Measurements from ENCODE around the gene VSIG8. TPM values are rescaled to one million over a fixed set of nuclear protein-coding genes. Genes with fewer than 3 reads are reported as not detected.
A peak's percentile ranks its signal among the peaks of the same experiment; 100 is the strongest.

Gene VSIG8
- total RNA-seq, 2 experiments from 2014 or later, result not detected

DNA sequence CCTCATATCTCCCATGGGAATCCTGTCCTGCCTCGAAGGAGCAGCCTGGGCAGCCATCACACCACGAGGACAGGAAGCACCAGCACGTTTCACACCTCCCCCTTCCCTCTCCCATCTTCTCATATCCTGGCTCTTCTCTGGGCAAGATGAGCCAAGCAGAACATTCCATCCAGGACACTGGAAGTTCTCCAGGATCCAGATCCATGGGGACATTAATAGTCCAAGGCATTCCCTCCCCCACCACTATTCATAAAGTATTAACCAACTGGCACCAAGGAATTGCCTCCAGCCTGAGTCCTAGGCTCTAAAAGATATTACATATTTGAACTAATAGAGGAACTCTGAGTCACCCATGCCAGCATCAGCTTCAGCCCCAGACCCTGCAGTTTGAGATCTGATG is 27.1 kb downstream of the VSIG8 start:
- H3K36me3 Mint-ChIP-seq (ENCODE audit: low read depth), result peaks cover 3% of the 10 kb centered on the region
- no peak overlapping the region for H3K27ac Mint-ChIP-seq
- no peaks in the 10 kb centered on the region for H3K9me3 Mint-ChIP-seq
- H3K4me3 Mint-ChIP-seq, result no peak overlapping the region
- DNase-seq, result no peak
- intact Hi-C loops (cut with micrococcal nuclease), result no loop called here
- CTCF ChIA-PET, result interaction anchor here (1.5 kb wide), 1 partner anchor 37 kb away, joined by 3 read pairs; no protein-coding TSS in a partner anchor
- H3K4me1 Mint-ChIP-seq (ENCODE audit: low read depth), result peaks cover 16% of the 10 kb centered on the region
- H3K27me3 Mint-ChIP-seq (ENCODE audit: low read depth), result no peaks in the 10 kb centered on the region

- no peak overlapping the region for H3K4me3 Mint-ChIP-seq
- H3K4me1 Mint-ChIP-seq (ENCODE audit: low read depth), result peaks cover 12% of the 10 kb centered on the region
- peaks cover 3% of the 10 kb centered on the region for H3K36me3 Mint-ChIP-seq (ENCODE audit: low read depth)
- no peak for DNase-seq
- intact Hi-C loops (cut with micrococcal nuclease), result no loop called here
- H3K27me3 Mint-ChIP-seq (ENCODE audit: low read depth), result no peaks in the 10 kb centered on the region
- no peaks in the 10 kb centered on the region for H3K9me3 Mint-ChIP-seq
- CTCF ChIA-PET, result interaction anchor here (1.0 to 2.0 kb wide), 4 partner anchors 13 to 175 kb away, joined by 3 to 14 read pairs (median 4); no protein-coding TSS in a partner anchor
- no peak overlapping the region for H3K27ac Mint-ChIP-seq
Observed at GRCh38 chr1:159832309-159832708, 30.1 kb downstream of the VSIG8 start.

- no peak for DNase-seq
- intact Hi-C loops (cut with micrococcal nuclease), result no loop called here
- H3K27ac Mint-ChIP-seq, result no peak overlapping the region
- peaks cover 20% of the 10 kb centered on the region for H3K4me1 Mint-ChIP-seq (ENCODE audit: low read depth)
- no peaks in the 10 kb centered on the region for H3K9me3 Mint-ChIP-seq
- peaks cover 3% of the 10 kb centered on the region for H3K36me3 Mint-ChIP-seq (ENCODE audit: low read depth)
- no peaks in the 10 kb centered on the region for H3K27me3 Mint-ChIP-seq (ENCODE audit: low read depth)
- CTCF ChIA-PET, result interaction anchor here (1.0 to 2.0 kb wide), 4 partner anchors 13 to 176 kb away, joined by 3 to 14 read pairs (median 4); no protein-coding TSS in a partner anchor
- H3K4me3 Mint-ChIP-seq, result no peak overlapping the region
Observed at GRCh38 chr1:159831412-159832141, 30.9 kb downstream of the VSIG8 start.

- intact Hi-C loops (cut with micrococcal nuclease), result no loop called here
- Mint-ChIP-seq H3K4me1 (ENCODE audit: low read depth) (peaks cover 28% of the 10 kb centered on the region), H3K27me3 (ENCODE audit: low read depth) (no peaks in the 10 kb centered on the region), H3K4me3 (no peak overlapping the region), H3K36me3 (ENCODE audit: low read depth) (peaks cover under 1% of the 10 kb centered on the region), H3K27ac (no peak overlapping the region), H3K9me3 (no peaks in the 10 kb centered on the region)
- CTCF ChIA-PET, result interaction anchor here (1.3 to 2.0 kb wide), 2 partner anchors 32 kb away, joined by 5 to 14 read pairs; no protein-coding TSS in a partner anchor
- DNase-seq, result no peak
Observed at GRCh38 chr1:159830722-159831121, 31.7 kb downstream of the VSIG8 start.

- H3K27me3 Mint-ChIP-seq (ENCODE audit: low read depth), result no peaks in the 10 kb centered on the region
- CTCF ChIA-PET, result interaction anchor here (1.3 kb wide), 1 partner anchor 31 kb away, joined by 5 read pairs; no protein-coding TSS in a partner anchor
- H3K36me3 Mint-ChIP-seq (ENCODE audit: low read depth), result no peaks in the 10 kb centered on the region
- peaks cover 34% of the 10 kb centered on the region for H3K4me1 Mint-ChIP-seq (ENCODE audit: low read depth)
- no peak for DNase-seq
- no peak overlapping the region for H3K27ac Mint-ChIP-seq
- no peaks in the 10 kb centered on the region for H3K9me3 Mint-ChIP-seq
- H3K4me3 Mint-ChIP-seq, result no peak overlapping the region
- intact Hi-C loops (cut with micrococcal nuclease), result loop anchor here (5.0 kb wide), 1 partner anchor 48 kb away; the partner anchor contains the start of gene DUSP23
Observed at GRCh38 chr1:159829822-159830465, 32.5 kb downstream of the VSIG8 start.

DNA sequence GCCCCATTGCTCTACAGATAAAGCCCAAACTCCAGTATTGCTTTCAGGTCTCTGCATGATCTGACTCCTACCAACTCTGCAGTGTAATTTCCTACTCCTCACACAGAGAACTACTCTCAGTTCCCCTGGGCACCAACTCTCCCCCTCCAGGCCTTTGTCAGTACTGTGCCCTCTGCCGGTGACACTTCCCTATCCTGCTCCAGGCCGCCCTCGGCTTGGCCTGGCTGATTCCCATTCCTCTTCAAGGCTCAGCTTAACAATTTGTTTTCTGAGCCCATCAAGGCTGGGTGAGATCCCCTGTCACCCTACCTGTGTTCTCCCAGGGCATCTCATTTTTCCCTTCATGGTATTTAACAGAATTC is 33.2 kb downstream of the VSIG8 start:
- Mint-ChIP-seq H3K9me3 (no peaks in the 10 kb centered on the region), H3K27me3 (ENCODE audit: low read depth) (no peaks in the 10 kb centered on the region), H3K4me3 (no peak overlapping the region), H3K4me1 (ENCODE audit: low read depth) (peaks cover 34% of the 10 kb centered on the region), H3K36me3 (ENCODE audit: low read depth) (no peaks in the 10 kb centered on the region), H3K27ac (no peak overlapping the region)
- CTCF ChIA-PET, result interaction anchor here (1.3 kb wide), 1 partner anchor 30 kb away, joined by 5 read pairs; no protein-coding TSS in a partner anchor
- intact Hi-C loops (cut with micrococcal nuclease), result loop anchor here (5.0 kb wide), 1 partner anchor 47 kb away; the partner anchor contains the start of gene DUSP23
- no peak for DNase-seq

DNA sequence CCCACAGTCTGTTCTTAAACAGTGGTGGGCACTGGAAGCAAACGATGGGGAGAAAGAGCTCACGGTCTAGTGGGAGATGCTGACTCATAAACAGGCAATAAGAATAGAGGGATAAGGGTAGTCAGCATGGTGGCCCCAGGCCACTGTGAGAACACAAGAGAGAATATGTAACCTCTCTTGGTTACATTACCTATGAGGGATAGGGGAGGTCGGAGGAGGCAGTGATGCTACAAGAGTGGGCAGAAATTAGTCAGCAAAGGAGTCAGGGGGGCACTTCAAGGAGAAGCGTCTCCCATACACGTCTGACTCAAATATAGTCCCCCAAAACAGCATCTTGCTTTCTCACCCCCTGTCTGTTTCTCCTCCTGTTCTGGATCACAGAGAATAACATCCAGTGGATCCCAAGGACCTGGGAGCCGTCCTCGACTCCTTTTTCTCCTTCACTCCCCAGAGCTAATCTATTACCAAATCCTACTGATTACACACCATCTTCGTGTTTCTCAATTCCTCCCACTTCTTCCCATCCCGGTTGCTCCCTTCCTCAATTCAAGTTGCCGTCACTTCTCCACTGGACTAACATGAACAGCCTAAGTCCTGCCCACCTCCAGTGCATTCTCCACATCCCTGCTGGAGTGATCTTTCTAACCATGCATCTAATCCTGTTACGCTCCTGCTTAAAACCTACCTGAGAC is 33.7 kb downstream of the VSIG8 start:
- no peaks in the 10 kb centered on the region for H3K27me3 Mint-ChIP-seq (ENCODE audit: low read depth)
- H3K4me3 Mint-ChIP-seq, result no peak overlapping the region
- H3K9me3 Mint-ChIP-seq, result no peaks in the 10 kb centered on the region
- DNase-seq, result no peak
- H3K27ac Mint-ChIP-seq, result no peak overlapping the region
- intact Hi-C loops (cut with micrococcal nuclease), result loop anchor here (5.0 kb wide), 1 partner anchor 46 kb away; the partner anchor contains the start of gene DUSP23
- CTCF ChIA-PET, result no interaction called here
- H3K36me3 Mint-ChIP-seq (ENCODE audit: low read depth), result no peaks in the 10 kb centered on the region
- H3K4me1 Mint-ChIP-seq (ENCODE audit: low read depth), result peaks cover 34% of the 10 kb centered on the region

DNA sequence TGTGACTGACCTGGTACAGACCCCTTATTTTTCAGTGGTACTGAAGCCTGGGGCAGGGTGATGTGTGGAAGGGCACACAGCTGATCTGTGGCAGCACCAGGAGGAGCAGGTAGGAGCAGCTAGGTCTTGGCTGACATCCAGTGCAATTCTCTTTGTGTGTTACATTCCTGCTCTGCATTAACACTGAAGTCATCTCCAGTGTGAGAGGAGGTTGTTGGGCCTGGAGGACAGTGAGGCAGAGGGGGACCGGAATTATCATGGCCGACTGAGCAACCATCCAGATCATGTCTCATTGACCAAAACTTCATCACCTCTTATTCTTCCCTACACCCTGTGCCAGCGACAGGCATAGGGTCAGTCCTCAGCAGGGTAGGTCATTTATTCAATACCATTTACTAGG is 34.3 kb downstream of the VSIG8 start:
- intact Hi-C loops (cut with micrococcal nuclease), result loop anchor here (5.0 kb wide), 1 partner anchor 46 kb away; the partner anchor contains the start of gene DUSP23
- Mint-ChIP-seq H3K27me3 (ENCODE audit: low read depth) (no peaks in the 10 kb centered on the region), H3K36me3 (ENCODE audit: low read depth) (no peaks in the 10 kb centered on the region), H3K4me1 (ENCODE audit: low read depth) (peaks cover 34% of the 10 kb centered on the region), H3K4me3 (no peak overlapping the region), H3K27ac (no peak overlapping the region), H3K9me3 (no peaks in the 10 kb centered on the region)
- CTCF ChIA-PET, result interaction anchor here (1.9 kb wide), 1 partner anchor 30 kb away, joined by 6 read pairs; no protein-coding TSS in a partner anchor
- DNase-seq, result no peak

GRCh38 chr1:159827549-159827948 is 34.9 kb downstream of the VSIG8 start:
- H3K9me3 Mint-ChIP-seq, result no peaks in the 10 kb centered on the region
- no peak overlapping the region for H3K4me3 Mint-ChIP-seq
- H3K27me3 Mint-ChIP-seq (ENCODE audit: low read depth), result no peaks in the 10 kb centered on the region
- intact Hi-C loops (cut with micrococcal nuclease), result loop anchor here (5.0 kb wide), 1 partner anchor 45 kb away; the partner anchor contains the start of gene DUSP23
- H3K36me3 Mint-ChIP-seq (ENCODE audit: low read depth), result no peaks in the 10 kb centered on the region
- no peak for DNase-seq
- H3K27ac Mint-ChIP-seq, result no peak overlapping the region
- H3K4me1 Mint-ChIP-seq (ENCODE audit: low read depth), result peaks cover 34% of the 10 kb centered on the region
- CTCF ChIA-PET, result interaction anchor here (0.7 to 1.9 kb wide), 3 partner anchors 29 to 64 kb away, joined by 4 to 8 read pairs (median 6); no protein-coding TSS in a partner anchor

GRCh38 chr1:159827102-159827490 is 35.4 kb downstream of the VSIG8 start:
- H3K27me3 Mint-ChIP-seq (ENCODE audit: low read depth), result no peaks in the 10 kb centered on the region
- CTCF ChIA-PET, result interaction anchor here (0.7 to 1.9 kb wide), 3 partner anchors 29 to 65 kb away, joined by 4 to 8 read pairs (median 6); no protein-coding TSS in a partner anchor
- H3K4me3 Mint-ChIP-seq, result no peak overlapping the region
- peaks cover 34% of the 10 kb centered on the region for H3K4me1 Mint-ChIP-seq (ENCODE audit: low read depth)
- intact Hi-C loops (cut with micrococcal nuclease), result loop anchor here (5.0 kb wide), 1 partner anchor 45 kb away; the partner anchor contains the start of gene DUSP23
- H3K9me3 Mint-ChIP-seq, result no peaks in the 10 kb centered on the region
- H3K27ac Mint-ChIP-seq, result no peak overlapping the region
- H3K36me3 Mint-ChIP-seq (ENCODE audit: low read depth), result no peaks in the 10 kb centered on the region
- no peak for DNase-seq

GRCh38 chr1:159826441-159827101 is 35.9 kb downstream of the VSIG8 start, which contains the start of gene SLAMF8:
SLAMF8 (plus strand) TSS chr1:159826873; CDS start chr1:159826899, 26 bp downstream.
- Mint-ChIP-seq H3K36me3 (ENCODE audit: low read depth) (no peaks in the 10 kb centered on the region), H3K27ac (peak within 1 kb of the TSS; percentile 48), H3K4me3 (no peak within 1 kb of the TSS), H3K27me3 (ENCODE audit: low read depth) (no peaks in the 10 kb centered on the region), H3K9me3 (no peaks in the 10 kb centered on the region), H3K4me1 (ENCODE audit: low read depth) (peaks cover 34% of the 10 kb centered on the region)
- CTCF ChIA-PET, result interaction anchor here (1.3 to 1.9 kb wide), 2 partner anchors 28 to 65 kb away, joined by 6 to 8 read pairs; no protein-coding TSS in a partner anchor
- peak; percentile 76 for DNase-seq
- intact Hi-C loops (cut with micrococcal nuclease), result loop anchor here (5.0 kb wide), 1 partner anchor 44 kb away; the partner anchor contains the start of gene DUSP23

Data from activated naive CD4-positive, alpha-beta T cell treated with anti-CD3 and anti-CD28 coated beads for 36 hours (primary cell).